ENCODE results near the gene CD8A.
"Not testable (repeated sequence)": the region's sequence is repeated elsewhere in the genome, so short reads cannot be mapped to it uniquely, and the experiment has no call there.

CD8A gene

GRCh38 chr2:86790676-86791572 is at the start of gene CD8A:
TSS of gene CD8A (minus strand) at chr2:86790913. CDS start at chr2:86790825, 88 bp downstream.
- no peak for DNase-seq

- DNase-seq, result not testable (repeated sequence)
Observed at GRCh38 chr2:86839871-86840548, 49.3 kb upstream of the CD8A start.

GRCh38 chr2:86839455-86839854 is 48.7 kb upstream of the CD8A start:
- not testable (repeated sequence) for DNase-seq

- not testable (repeated sequence) for DNase-seq
Observed at GRCh38 chr2:86837714-86838113, 47.0 kb upstream of the CD8A start.

DNA sequence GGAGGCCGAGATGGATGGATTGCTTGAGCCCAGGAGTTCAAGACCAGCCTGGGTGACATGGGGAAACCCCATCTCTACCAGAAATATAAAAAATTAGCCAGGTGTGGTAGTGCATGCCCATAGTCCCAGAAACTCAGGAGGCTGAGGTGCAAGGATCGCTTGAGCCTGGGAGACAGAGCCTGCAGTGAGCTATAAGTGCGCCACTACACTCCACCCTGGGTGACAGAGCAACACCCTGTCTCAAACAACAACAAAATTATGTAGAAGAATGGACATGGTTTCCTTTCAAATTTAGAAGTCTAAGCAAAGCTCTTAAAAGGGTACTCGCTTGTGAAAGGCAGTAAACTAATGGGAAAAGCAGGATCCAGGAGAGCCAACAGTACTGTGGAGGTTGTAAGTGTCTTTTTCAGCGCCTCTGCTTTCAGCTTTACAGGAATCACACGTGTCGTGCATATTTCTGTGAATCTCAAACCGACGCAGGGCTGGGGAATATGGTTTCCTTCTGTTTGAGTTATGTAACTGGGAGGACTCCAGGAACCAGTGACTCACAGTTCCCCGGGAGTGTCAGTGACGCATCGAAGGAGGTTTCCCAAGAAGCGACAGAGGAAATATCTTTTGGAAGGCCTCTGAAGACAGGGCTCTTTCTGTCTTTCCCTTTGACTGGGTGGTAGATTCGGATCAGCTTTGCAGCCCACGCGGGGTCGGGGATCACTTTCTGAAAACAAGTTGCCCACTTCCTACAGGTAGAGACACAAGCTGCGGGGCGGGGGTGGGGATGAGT is 46.4 kb upstream of the CD8A start:
- DNase-seq, result peak; percentile 54 to 66

- not testable (repeated sequence) for DNase-seq
Observed at GRCh38 chr2:86835548-86835889, 44.8 kb upstream of the CD8A start.

GRCh38 chr2:86833315-86833714 is 42.6 kb upstream of the CD8A start:
- DNase-seq, result no peak

- DNase-seq, result no peak
Observed at GRCh38 chr2:86832334-86833096, 41.8 kb upstream of the CD8A start.

DNA sequence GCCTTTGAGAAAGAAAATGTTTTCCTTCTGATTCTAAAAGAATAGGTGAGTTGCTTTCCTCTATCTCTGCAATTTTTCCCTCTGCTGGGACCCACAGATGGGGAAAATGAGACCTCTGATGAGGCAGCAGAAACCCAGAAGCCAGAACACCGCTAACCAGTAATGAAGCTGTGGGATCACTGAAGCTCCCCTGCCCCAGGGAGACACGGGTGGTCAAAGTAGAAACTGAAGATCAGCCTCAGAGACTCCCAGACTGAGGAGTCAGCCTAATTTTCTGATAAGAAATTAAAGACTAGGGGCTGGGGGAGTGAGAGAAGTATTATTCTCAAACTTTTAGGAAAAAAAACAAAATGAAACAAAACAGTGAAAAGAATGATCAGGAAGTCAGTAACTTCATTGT is 40.8 kb upstream of the CD8A start:
- no peak for DNase-seq

DNA sequence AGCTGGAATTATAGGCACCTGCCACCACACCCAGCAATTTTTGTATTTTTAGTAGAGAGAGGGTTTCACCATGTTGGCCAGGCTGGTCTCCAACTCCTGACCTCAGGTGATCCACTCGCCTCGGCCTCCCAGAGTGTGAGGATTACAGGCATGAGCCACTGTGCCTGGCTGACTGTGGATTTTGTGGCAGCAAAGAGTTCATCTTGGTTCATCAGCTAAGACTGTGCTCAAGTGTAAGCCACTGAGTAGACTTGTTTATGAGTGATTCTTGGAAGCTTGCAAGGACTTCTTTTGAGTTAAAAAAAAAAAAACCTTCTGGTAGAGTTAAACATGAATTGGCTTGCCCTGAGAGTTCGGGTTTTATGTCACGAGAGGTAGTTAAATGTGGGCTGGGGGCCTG is 36.2 kb upstream of the CD8A start:
- no peak for DNase-seq

GRCh38 chr2:86825693-86826381 is 35.1 kb upstream of the CD8A start:
- no peak for DNase-seq

GRCh38 chr2:86825036-86825692 is 34.5 kb upstream of the CD8A start:
- DNase-seq, result no peak

DNA sequence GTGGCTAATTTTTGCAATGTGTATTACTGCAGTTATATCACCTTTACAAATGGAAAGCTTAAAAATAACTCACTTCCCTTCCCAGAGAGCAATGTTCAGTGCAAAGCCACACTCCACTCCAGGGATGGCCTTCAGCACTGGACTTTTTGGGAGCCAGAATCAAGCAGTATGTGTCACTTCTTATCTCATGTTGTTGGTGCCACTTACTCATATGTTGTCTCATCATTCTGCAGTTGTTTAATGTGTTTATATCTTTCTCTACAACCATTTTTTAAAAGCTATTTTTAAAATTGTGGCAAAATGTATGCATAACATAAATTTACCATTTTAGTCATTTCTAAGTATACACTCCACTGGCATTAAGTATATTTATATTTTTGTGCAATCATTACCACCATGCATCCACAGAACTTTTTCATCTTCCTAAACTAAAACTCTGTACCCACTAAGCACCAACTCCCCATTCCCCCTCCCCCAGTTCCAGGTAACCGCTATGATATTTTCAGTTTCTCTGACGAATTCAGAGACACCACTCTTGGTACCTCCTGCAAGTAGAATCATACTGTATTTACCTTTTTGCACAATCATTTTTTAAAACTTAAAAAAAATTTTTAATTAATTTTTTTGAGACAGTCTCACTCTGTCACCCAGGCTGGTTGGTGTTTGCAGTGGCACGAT is 32.1 kb upstream of the CD8A start:
- DNase-seq, result no peak

DNA sequence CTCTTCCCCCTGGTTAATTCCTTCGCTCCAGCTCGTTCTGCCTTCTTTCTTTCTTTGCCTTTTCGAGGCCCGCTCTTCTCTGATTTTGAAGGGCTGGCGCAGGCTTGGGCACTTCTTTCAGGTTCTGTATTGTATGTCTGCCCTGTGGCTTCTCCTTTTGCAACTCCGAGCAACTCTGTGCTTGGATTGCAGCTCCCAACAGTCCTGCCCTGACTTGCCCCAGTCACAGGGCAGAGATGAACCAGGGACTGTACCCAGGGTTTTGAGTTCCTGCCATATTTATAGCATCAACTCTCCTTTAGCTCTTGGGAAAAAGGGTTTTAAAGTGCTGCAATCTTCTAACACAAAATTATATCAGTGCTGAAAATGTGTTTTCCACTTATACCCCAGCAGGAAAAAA is 31.1 kb upstream of the CD8A start:
- no peak for DNase-seq

- no peak for DNase-seq
Observed at GRCh38 chr2:86821306-86821705, 30.6 kb upstream of the CD8A start.

DNA sequence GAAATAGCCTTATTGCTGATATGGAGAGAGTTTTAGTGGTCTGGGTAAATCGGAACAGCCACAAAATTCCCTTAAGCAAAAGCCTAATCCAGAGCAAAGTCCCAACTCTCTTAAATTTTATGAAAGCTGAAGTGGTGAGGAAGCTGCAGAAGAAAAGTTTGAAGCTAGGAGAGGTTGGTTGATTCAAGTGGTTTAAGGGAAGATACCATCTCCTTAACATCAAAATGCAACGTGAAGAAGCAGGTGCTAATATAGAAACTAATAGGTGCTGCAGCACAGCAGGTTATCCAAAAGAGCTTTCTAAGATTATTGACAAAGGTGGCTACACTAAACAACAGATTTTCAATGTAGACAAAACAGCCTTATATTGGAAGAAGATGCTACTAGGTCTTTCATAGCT is 28.2 kb upstream of the CD8A start:
- no peak for DNase-seq

- DNase-seq, result no peak
Observed at GRCh38 chr2:86818114-86818801, 27.5 kb upstream of the CD8A start.

GRCh38 chr2:86815611-86816010 is 24.9 kb upstream of the CD8A start:
- DNase-seq, result no peak

- DNase-seq, result no peak
Observed at GRCh38 chr2:86809481-86810121, 18.9 kb upstream of the CD8A start.
